HG03045 (cell line): Measurements from ENCODE around the gene DBNL.

ENCODE experiments used
- ATAC-seq: cut with Tn5 transposase; IDR thresholded peaks from one replicate; pipeline ENCODE4 v1.9.1; 2021; ENCODE audit warnings: mild to moderate bottlenecking, moderate library complexity; ENCODE audit not compliant: unreplicated experiment

The DBNL gene

DNA sequence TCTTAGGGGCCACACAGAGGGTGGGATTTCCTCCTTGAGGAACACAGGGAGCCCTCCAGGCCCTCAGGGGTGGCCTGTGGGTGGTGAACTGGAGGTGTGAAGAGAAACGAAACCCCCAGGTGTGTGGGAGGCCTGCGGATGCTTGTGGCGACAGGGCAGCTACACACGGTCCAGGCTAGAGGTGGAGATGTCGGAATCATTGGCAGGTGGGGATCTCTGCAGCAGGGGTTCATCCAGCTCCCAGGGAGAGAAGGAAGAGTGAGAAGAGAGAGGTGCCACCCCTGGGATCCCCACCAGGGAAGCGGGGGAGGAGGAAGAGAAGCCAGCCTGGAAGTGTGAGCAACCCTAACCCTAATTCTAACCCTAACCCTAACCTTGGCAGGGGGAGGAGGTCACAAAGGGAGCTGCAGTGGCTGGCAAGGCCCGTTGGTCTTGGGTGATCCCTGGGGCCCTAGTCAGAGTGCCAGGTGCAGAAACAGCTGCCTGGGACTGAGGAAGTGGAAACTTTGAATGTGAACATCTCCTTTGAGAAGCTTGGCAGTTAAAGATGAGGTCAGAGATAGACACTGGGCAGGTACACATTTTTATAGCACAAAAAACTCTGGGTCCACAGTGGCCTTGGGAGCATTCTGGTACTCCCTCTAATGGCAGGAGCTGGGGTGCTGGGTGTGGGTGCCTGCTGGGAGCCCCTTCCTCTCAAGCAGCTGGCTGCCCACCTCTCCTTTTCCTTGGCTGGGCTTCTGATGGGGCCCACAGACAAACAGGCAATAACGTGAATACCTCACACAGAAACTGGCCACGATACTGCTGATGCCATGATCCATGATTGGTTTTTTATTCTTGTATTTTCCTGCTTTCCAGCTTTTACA, 52.8 kb downstream of the DBNL start:
- ATAC-seq = no peak

DNA sequence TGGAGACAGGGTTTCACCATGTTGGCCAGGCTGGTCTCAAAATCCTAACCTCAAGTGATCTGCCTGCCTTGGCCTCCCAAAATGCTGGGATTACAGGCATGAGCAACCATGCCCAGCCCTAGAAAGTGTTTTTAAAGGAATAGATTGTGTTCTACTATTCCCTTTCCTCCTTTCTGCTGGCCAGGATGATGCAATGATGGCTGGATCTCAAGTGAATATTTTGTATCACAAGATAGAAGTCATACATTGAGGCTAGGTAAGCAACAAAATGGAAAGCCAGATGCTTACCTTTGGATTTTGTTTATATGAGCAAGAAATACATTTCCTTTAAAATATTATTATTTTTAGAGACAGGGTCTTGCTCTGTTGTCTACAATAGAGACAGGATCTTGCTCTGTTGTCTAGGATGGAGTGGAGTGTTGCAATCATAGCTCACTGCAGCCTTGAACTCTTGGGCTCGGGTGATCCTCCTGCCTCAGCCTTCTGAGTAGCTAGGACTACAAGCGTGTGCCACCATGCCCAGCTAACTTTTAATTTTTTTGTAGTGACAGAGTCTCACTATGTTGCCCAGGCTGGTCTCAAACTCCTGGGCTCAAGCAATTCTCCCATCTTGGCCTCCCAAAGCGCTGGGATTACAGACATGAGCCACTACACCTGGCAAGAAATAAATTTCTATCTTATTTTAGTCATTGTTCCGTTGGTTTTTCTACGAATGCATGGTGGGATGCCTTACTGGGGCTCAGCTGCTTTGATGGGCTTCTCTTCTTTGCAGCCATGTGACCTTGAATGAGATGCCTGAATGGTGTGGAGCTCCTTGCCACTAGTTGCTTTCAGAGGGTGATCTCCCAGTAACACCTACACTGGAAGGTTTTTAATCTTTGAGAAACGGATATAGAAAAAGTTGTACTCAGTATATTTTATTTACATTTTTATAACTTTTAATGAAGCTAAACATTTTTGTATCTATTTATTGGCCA, 53.9 kb downstream of the DBNL start:
- ATAC-seq = no peak

DNA sequence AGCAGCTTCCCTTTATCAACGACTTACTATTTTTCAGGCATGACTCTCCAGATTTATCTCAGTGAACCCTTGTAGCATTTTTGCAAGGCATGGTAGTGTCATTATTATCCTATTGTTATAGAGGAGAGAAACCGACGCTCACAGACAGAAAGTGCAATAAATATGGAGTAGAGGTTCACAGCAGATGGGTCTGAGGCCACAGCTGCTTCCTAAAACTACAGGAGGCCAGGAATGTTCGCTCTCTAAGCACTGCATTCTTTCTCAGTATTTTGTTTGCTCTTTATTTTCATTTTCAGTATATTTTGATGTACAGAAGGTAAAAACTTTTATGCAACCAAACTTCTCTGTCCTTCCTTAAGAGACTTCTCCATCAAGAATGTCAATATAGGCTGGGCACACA, 55.2 kb downstream of the DBNL start:
- ATAC-seq = no peak

DNA sequence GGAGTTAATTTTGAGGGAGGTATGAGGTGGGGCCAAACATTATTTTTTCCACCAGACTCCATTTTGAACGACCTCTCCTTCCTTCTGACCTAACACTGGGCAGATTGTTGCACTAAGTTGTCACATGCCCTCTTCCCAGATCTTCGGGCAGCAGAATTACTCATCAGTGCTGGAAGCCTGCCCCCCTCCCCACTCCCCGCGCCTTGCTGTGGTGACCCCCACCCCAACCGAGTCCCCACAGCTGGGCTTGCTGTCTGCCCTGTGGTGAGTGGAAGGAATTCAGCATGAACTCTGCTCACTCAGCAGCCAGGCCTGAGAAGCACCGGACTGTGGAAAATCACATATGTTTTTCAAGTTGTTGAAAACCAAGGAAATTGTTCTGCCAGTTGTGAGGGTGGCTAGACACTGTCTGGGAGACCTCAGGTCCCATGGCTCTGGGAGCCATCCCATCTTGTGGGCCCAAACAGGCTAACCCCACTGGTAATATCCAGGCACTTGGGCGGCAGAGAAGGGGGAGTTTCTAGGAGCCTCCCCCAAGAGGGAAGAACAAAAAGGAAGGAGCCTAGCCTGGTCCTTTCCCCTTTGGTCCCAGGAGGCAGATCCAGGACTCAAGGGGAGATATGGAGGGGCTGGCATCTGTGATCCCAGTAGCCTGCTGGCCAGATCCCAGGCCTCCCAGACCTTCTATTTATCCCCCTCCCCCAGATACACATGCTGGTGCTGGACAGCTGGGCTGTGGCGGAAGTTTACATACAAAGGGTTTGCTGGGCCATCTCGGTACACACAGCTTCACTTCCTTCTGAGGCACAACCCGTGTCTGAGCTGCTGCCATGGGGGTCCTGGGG, 56.2 kb downstream of the DBNL start:
- no peak for ATAC-seq

DNA sequence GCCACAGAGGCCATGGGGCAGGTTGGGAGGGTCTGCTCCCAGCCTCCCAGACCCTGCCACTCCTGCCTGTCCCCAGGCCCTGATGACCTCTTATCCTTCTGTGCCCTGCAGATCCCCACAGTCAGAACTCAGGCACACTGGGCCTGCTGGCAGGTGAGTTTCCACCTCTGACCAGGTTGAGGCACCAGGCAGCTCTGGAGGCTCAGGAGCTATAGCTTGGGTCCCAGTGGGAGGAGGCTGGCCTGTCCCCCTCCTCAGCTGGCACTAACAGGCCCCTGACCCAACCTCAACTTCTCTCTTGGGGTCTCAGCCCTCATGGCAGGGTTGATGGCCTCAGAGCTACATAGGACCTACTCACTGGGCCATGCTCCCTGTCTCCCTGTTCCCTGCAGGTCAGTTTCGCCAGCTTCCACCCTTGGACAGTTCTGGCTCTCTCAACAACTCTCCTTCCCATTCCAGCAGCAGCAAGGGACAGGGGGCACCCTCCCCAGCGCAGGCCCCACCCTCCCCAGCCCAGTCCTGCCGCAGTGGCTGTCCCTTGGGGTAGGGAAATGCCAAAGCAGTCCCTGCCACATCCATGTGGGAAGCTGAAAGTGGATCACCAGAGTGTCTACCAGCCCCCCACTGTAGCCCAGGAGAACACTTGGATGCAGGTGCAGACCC, 56.9 kb downstream of the DBNL start:
- ATAC-seq = no peak

DNA sequence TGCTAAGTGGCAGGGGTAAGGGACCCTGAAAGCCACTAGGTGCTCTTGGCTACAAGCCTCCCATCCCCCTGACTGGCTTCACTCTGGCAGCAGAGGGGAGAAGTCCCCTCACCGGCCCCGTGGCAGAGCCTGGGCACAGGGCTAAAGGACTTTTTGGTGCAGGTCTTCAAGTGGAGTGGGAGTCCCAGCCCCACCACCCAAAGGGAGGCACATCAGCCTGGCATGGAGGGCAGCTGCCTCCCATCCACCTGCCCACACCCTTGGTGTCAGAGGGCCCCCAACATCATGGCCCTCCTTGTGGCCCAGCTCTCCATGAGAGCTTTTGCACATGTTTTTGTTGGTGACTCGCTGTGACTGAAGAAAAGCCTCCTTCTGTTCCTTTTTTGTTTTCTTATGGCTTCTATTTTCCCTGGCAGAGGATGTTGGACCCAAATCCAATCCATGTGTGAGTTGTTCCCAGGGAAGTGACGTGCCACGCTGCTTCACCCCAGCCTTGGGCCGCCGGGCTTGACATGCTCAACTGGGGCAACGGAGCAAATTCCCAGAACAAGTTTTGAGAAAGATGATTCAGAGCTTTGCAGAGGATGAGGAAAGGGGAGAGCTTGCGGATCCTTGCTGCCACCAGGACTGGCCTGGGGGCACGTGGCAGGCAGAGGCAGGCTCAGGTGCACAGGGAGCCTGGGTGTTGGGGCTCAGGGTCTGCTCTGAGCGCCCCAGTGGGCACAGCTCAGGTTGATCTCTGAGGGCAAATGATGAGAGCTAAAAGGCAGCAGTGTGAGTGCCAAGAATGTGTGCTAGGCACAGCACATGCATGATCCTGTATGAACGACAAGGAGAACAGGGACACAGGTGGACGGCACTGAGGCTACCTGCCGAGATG, 57.7 kb downstream of the DBNL start:
- ATAC-seq = no peak

DNA sequence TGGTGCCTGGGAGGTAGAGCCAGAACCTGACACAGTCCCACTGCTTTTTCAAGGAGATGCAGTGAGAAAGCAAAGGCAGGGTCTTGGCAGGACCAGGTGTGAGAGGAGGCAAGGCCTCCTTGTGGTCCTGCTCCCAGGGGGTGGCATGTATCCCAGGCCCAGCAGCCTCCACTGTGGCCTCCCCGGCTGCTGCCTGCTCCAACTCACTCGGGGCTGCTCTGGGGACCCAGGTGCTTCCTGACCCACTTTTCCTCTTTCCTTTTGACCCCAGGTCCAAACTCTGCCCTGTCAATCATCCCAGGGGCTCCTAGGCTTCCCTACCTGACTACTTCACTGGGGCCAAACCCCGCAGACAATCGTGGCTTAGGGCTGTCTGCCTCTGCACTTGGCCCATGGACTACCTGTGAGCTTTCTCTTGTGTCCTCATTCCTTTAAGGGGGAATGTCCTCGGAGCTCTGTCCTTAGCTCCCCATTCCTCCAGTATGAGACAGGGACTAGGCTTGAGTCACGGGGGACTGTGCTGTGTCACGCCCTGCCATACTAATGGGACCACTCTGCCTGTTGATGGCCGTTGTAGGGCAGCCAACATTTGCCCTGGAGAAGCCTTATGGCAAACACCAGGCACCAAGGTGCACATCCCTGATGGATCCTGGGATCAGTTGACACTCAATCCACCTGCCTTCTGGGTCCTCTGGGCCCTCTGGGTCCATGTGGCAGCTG, 58.5 kb downstream of the DBNL start:
- no peak for ATAC-seq

DNA sequence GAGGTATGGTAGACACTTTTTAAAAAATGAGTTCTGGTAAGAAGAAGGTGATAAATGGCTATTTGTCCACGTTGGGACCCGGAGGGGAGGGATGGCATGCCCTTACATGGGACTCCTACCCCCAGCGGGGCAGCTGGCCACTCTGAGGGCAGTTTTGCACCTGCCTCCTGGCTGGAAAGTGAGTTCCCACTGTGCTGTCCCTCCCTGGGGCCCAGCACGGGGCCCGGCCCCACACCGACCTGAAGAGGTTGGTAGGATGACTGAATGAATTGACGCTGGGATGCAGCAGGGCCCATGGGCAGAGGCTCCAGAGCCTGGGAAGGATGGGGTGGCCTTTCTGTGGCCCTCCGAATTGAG, 59.0 kb downstream of the DBNL start:
- no peak for ATAC-seq

DNA sequence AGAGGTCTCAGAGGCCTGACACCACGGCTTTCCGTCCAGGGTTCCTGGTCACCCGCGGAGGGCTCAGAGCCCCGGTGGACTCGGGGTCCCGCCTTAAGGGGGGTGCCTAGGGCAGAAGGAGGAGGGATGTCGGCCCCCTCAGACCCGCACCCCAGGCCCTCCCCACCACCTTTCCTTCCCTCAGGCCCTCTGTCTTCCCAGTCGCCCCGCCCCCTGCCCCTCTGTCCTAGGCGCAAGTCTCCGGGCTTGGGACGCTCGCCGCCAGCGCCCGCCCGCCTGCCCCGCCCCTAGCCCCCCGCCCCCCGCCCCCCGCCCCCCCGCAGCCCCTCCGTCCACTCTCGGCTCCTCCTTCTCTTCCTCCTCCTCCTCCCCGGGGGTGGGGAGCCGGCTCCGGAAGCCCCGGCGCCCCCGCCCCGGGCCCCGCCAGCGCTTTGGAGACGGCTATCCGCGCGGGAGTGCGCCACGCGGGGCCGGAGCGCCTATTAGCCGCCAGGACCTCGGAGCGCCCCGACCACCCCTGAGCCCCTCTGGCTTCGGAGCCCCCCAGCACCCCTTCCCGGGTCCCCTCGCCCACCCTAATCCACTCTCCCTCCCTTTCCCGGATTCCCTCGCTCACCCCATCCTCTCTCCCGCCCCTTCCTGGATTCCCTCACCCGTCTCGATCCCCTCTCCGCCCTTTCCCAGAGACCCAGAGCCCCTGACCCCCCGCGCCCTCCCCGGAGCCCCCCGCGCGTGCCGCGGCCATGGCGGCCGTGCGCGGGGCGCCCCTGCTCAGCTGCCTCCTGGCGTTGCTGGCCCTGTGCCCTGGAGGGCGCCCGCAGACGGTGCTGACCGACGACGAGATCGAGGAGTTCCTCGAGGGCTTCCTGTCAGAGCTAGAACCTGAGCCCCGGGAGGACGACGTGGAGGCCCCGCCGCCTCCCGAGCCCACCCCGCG, 59.7 kb downstream of the DBNL start, which contains the start of gene AEBP1:
TSS of gene AEBP1 (plus strand) at position 423 of the 937 bp plus-strand sequence. CDS start at position 744, 321 bp downstream.
- ATAC-seq = no peak

DNA sequence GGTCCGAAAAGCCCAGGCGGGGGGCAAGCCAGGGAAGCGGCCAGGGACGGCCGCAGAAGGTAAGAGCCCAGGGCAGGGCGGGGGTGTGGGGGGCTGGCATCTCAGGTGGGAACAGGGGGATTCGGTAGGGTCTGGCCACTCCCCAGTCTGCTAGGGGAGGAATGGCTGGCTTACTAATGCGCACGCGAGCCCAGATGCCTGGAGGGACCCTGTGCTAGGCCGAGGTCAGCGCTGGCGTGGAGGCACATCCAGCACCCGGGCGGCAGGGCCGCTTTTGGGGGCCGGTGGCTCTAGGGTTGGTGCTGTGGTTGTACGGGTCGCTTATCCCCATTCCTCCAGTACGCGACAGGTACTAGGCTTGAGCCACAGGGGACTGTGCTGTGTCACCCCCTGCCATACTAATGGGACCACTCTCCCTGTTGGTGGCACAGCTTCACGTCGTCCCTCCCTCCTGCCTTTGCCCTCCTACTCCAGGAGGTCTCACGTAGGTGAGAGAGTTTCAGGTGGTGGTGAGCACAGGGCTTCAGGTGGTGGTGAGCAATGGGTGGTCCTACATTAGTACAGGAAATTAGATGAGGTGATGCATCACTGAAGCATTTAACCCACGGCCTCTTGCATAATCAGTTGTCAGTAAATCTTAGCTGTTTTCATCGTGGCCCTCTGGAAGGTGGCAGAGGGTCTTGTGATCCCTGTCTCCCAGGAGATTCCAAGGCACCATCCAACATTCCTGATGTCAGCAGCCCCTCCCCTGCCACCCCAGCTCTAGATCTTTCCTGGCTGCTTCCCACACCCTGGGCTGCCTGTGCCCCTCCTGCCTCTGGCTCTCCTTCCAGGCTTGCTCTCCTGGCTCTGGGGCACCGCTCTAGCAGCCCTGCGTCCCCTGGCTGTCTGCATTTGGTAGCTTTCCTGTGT, 60.6 kb downstream of the DBNL start:
- ATAC-seq = no peak

DNA sequence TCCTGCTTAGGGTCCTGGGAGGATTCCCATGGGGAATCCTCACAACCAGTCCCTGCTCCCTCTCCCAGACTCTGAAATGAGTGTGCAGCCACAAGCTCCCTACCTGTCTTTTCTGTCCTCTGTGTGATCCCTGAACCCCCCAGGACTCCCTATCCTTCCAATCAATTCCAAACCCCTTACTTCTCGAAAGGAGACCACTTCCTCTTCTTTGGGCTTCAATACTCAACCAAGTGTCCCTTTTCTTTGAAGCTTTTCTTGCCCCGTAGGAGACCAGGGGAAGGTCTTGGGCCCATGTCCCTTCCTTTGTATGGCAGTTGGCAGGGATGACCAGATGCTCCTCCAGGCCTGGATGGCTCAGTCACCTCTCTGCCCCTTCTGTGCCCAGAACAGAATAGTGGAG, 61.3 kb downstream of the DBNL start:
- no peak for ATAC-seq

DNA sequence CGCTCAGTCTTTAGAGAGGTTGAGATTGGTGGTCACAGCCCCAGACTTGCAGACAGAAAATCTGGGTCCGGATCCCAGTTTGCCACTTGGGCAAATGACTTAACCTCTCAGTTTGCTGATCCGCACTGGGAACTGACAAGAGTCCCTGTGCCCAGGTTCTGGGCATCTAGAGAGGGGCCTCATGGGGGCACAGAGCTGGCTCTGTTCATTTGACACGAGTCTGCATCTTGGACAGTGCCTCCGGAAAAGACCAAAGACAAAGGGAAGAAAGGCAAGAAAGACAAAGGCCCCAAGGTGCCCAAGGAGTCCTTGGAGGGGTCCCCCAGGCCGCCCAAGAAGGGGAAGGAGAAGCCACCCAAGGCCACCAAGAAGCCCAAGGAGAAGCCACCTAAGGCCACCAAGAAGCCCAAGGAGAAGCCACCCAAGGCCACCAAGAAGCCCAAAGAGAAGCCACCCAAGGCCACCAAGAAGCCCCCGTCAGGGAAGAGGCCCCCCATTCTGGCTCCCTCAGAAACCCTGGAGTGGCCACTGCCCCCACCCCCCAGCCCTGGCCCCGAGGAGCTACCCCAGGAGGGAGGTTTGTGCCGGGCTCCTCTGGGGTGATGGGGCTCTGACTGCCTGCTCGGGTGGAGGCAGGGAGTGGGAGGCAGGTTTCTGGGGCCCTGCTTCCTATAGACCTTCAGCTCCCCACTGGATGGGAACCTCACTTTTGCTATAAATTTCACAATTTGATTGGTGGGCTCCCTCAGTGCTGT, 62.0 kb downstream of the DBNL start:
- no peak for ATAC-seq

DNA sequence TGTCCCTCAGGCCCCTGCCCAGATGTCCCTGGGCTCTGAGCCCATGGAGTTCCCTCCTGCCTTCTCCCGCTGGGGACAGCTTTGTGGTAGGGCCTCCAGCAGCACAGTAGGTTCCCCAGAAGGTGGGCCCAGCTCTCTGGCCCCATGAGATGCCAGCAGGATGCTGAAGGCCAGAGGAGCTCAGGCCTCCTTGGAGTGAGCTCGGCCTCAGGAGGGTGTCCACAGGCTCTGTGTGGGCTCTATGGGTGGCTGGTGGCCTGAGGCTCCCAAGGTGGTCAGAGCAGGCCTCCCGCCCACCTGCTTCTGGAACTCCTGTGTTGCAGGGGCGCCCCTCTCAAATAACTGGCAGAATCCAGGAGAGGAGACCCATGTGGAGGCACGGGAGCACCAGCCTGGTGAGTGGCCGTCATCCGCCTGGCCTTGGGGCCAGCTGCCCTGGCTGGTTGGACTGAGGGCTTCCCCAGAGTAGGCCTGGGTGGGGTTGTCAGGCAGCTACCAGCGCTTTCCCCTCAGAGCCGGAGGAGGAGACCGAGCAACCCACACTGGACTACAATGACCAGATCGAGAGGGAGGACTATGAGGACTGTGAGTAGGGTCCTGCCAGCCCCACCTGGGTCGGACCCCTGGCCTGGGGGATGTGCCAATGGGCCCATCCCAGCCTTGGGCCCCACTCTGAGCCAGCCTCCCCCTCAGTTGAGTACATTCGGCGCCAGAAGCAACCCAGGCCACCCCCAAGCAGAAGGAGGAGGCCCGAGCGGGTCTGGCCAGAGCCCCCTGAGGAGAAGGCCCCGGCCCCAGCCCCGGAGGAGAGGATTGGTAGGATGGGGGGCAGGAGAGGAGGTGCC, 62.8 kb downstream of the DBNL start:
- no peak for ATAC-seq

DNA sequence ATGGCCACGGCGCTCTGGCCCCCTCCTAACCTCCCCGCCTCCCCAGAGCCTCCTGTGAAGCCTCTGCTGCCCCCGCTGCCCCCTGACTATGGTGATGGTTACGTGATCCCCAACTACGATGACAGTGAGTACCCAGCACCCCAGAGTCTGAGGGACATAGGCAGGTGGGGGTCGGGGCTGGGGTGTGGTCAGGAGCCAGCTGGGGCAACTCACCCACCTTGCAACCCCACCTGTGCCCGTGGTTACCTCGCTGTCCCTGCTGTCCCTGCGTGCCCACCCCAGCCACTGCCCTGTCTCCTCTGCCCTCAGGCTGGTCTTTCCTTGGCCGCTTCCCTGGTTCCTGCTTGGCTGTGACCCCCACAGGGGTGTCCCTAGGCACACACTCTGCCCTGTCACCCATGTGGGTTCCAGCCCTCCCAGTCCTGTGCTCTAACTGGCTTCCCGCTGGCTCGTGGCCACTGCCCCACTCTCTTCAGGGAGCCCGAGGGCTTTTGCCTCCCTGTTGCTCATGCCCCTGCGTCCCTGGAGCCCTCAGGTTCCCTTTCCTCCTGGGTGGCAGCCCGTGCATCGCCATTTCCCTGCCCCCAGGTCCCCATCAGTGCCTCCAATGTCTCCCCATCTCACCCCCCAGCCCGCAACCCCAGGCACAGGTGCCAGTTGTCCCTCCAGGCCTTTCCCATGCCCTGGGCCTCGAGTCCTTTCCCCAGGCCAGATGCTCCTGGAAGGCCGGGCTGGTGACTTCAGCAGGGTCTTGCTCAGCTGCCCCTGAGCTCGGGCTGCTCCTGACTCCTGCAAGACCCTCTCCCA, 63.7 kb downstream of the DBNL start:
- no peak for ATAC-seq
